Breast epithelium (tissue), 4 donors: Measurements from ENCODE around the gene PTH1R. TPM values are rescaled to one million over a fixed set of nuclear protein-coding genes. Genes with fewer than 3 reads are reported as not detected.

ENCODE experiments used
- DNase-seq, 2 donors: peaks; one replicate each; pipeline ENCODE4 v3.0.0-alpha.2; 2019; ENCODE audit warnings: low spot score in 2 of 2
- H3K27ac ChIP-seq, 2 donors: fragments of 200-600 bp; sonication (generic) in 1 of 2; one replicate each; pipeline ENCODE4 v1.5.1; 2016 to 2019; ENCODE audit warnings: mild to moderate bottlenecking in 1 of 2
- H3K27me3 ChIP-seq, 2 donors: fragments of 200-600 bp; sonication (generic) in 1 of 2; one replicate each; pipeline versions ENCODE4 v1.5.1 to v1.6.0; 2017 to 2019; ENCODE audit warnings: control low read depth in 1 of 2, mild to moderate bottlenecking in 1 of 2
- H3K36me3 ChIP-seq: fragments of 200-600 bp; one replicate; pipeline ENCODE4 v1.5.1; 2019
- H3K4me1 ChIP-seq, 2 donors: fragments of 200-600 bp; sonication (generic); one replicate each; pipeline ENCODE4 v1.5.1; 2016 to 2019; ENCODE audit warnings: control low read depth in 1 of 2
- H3K4me3 ChIP-seq, 3 donors: fragments of 200-600 bp; sonication (generic); 1 replicate in 2 of 3; 2 replicates in 1 of 3; pipeline ENCODE4 v1.5.1; 2016 to 2019; ENCODE audit warnings: mild to moderate bottlenecking in 3 of 3, moderate library complexity in 2 of 3
- H3K9me3 ChIP-seq, 2 donors: fragments of 200-600 bp; sonication (generic) in 1 of 2; one replicate each; pipeline ENCODE4 v1.5.1; 2016 to 2019; ENCODE audit warnings: control low read depth in 1 of 2
- CTCF ChIP-seq, 3 donors: fragments of 450-650 bp; IDR thresholded peaks; one replicate each; pipeline ENCODE4 v1.5.1; 2016 to 2017; ENCODE audit warnings: antibody characterized with exemption in 3 of 3, mild to moderate bottlenecking in 3 of 3, moderate library complexity in 3 of 3
- POLR2A ChIP-seq: fragments of 450-650 bp; IDR thresholded peaks from one replicate; pipeline ENCODE4 v1.6.1; 2016; ENCODE audit warnings: antibody characterized with exemption, mild to moderate bottlenecking, moderate library complexity
- POLR2AphosphoS5 ChIP-seq, 3 donors: sonication (generic); formaldehyde crosslinking; IDR thresholded peaks; one replicate each; pipeline ENCODE4 v1.6.1; 2017; ENCODE audit warnings: antibody characterized with exemption in 3 of 3
- intact Hi-C: fragments of 100-400 bp; cut with DNase I; formaldehyde crosslinking; loops from one replicate; pipeline ENCODE4 v1.15.1; 2023; ENCODE audit warnings: low total_unique reads
- total RNA-seq, 3 donors: library from RNA; depleted of rRNA; stranded (reverse); fragments of >200 nt; gene quantifications; one replicate each; pipeline ENCODE4 v1.1.0, GENCODE V29; 2016

The PTH1R gene
- total RNA-seq, 3 donors from 2014 or later: 4.7 to 38.2 (median 13.4) TPM

GRCh38 chr3:46939578-46940445 lies 62.3 kb downstream of the PTH1R start:
- H3K27ac ChIP-seq: peak overlapping the region; percentile 40 to 53
- no peaks in the 10 kb centered on the region for H3K27me3 ChIP-seq
- H3K9me3 ChIP-seq: no peaks in the 10 kb centered on the region
- no peak for DNase-seq
- TF ChIP-seq POLR2AphosphoS5 (IDR thresholded peaks at IDR 0.05) (no peak), CTCF (IDR thresholded peaks at IDR 0.05) (no peak), POLR2A (no peak)
- intact Hi-C loops: loop anchor here (2.0 kb wide), 1 partner anchor 27 kb away; no protein-coding TSS in a partner anchor
- no peaks in the 10 kb centered on the region for H3K36me3 ChIP-seq
- no peak overlapping the region for H3K4me3 ChIP-seq
- H3K4me1 ChIP-seq: peaks cover 8 to 12% of the 10 kb centered on the region in 2 donors

GRCh38 chr3:46942076-46942475 lies 64.6 kb downstream of the PTH1R start:
- intact Hi-C loops: no loop called here
- H3K4me3 ChIP-seq: no peak overlapping the region
- H3K9me3 ChIP-seq: no peaks in the 10 kb centered on the region
- peak overlapping the region in 1 of 2 donors; percentile 56 for H3K27ac ChIP-seq
- TF ChIP-seq CTCF (IDR thresholded peaks at IDR 0.05) (no peak), POLR2A (no peak)
- H3K36me3 ChIP-seq: no peaks in the 10 kb centered on the region
- H3K27me3 ChIP-seq: no peaks in the 10 kb centered on the region
- no peak for DNase-seq
- peaks cover 0 to 9% of the 10 kb centered on the region in 2 donors for H3K4me1 ChIP-seq

GRCh38 chr3:46942481-46943236 lies 65.1 kb downstream of the PTH1R start:
- intact Hi-C loops: no loop called here
- no peak overlapping the region for H3K4me3 ChIP-seq
- TF ChIP-seq POLR2A (no peak), CTCF (IDR thresholded peaks at IDR 0.05) (no peak), POLR2AphosphoS5 (IDR thresholded peaks at IDR 0.05) (no peak)
- no peak for DNase-seq
- H3K9me3 ChIP-seq: no peaks in the 10 kb centered on the region
- no peaks in the 10 kb centered on the region for H3K27me3 ChIP-seq
- H3K27ac ChIP-seq: peak overlapping the region; percentile 56 to 62
- peaks cover 0 to 14% of the 10 kb centered on the region in 2 donors for H3K4me1 ChIP-seq
- H3K36me3 ChIP-seq: no peaks in the 10 kb centered on the region

- no peak for DNase-seq
- no peak for TF ChIP-seq CTCF (IDR thresholded peaks at IDR 0.05)
- TF ChIP-seq POLR2AphosphoS5 (IDR thresholded peaks at IDR 0.05): no peak
- no peak for TF ChIP-seq POLR2A
- no peaks in the 10 kb centered on the region for H3K27me3 ChIP-seq
- no peaks in the 10 kb centered on the region for H3K36me3 ChIP-seq
- no peak overlapping the region for H3K4me3 ChIP-seq
- H3K9me3 ChIP-seq: no peaks in the 10 kb centered on the region
- intact Hi-C loops: loop anchor here (1.0 kb wide), 1 partner anchor 35 kb away; no protein-coding TSS in a partner anchor
- peak overlapping the region; percentile 56 to 64 for H3K27ac ChIP-seq
- peaks cover 0 to 23% of the 10 kb centered on the region in 2 donors for H3K4me1 ChIP-seq
These were observed 66.0 kb downstream of the PTH1R start for GRCh38 chr3:46943237-46944187.
